A549 (cell line): ENCODE results near the gene KLHL22.

ENCODE experiments used
- CHD4 ChIP-seq: fragments of 200-600 bp; sonication (generic); IDR thresholded peaks from 2 replicates; pipeline ENCODE4 v1.6.1; 2016; ENCODE audit warnings: antibody characterized with exemption, mild to moderate bottlenecking, borderline replicate concordance
- CTCF ChIP-seq: fragments of >200 bp; sonication (Bioruptor Twin); formaldehyde crosslinking; IDR thresholded peaks from 3 replicates; pipeline ENCODE4 v1.5.1; 2016
- EP300 ChIP-seq, 2 experiments: fragments of >200 bp; sonication (Bioruptor Twin); formaldehyde crosslinking; IDR thresholded peaks; 2 replicates in 1 of 2; 3 replicates in 1 of 2; pipeline ENCODE4 v1.6.1; 2016 to 2017
- ESRRA ChIP-seq: fragments of 150-350 bp; IDR thresholded peaks from 2 replicates; pipeline ENCODE4 v1.6.1; 2014; ENCODE audit warnings: mild to moderate bottlenecking, low read length, borderline replicate concordance
- HDAC2 ChIP-seq: fragments of 200-600 bp; sonication (generic); IDR thresholded peaks from 2 replicates; pipeline ENCODE4 v1.6.1; 2016
- JUN ChIP-seq, 2 experiments: fragments of >200 bp; sonication (Bioruptor Twin); formaldehyde crosslinking; IDR thresholded peaks; 2 replicates in 1 of 2; 3 replicates in 1 of 2; pipeline ENCODE4 v1.6.1; 2016 to 2017
- MAFK ChIP-seq: fragments of 450-650 bp; IDR thresholded peaks from 2 replicates; pipeline ENCODE4 v1.6.1; 2014; ENCODE audit not compliant: partially characterized antibody
- MAX ChIP-seq: IDR thresholded peaks from 2 replicates; pipeline ENCODE4 v1.6.1; 2012
- POLR2A ChIP-seq: IDR thresholded peaks from 2 replicates; pipeline ENCODE4 v1.6.1; 2012; ENCODE audit warnings: mild to moderate bottlenecking, low read length
- RAD21 ChIP-seq, 2 experiments: fragments of >200 bp in 1 of 2; sonication (Bioruptor Twin) in 1 of 2; formaldehyde crosslinking in 1 of 2; IDR thresholded peaks in 1 of 2; conservative IDR thresholded peaks in 1 of 2; 2 replicates in 1 of 2; 3 replicates in 1 of 2; pipeline ENCODE4 v1.6.1; 2012 to 2018; ENCODE audit warnings: inconsistent platforms in 1 of 2
- TP53 ChIP-seq: fragments of 250-450 bp; sonication (Bioruptor Pico); IDR thresholded peaks from 2 replicates; pipeline ENCODE4 v1.5.0; 2021; ENCODE audit warnings: mild to moderate bottlenecking, moderate library complexity
- USF2 ChIP-seq: fragments of 450-650 bp; IDR thresholded peaks from 2 replicates; pipeline ENCODE4 v1.6.1; 2014; ENCODE audit warnings: antibody characterized with exemption

- TF ChIP-seq MAFK (no peak), HDAC2 (no peak), ESRRA (no peak), MAX (no peak), TP53 (CRISPR knock-in tag) (no peak), POLR2A (no peak), CTCF (no peak), JUN (IDR thresholded peaks at IDR 0.05) (no peak), CHD4 (no peak), USF2 (no peak), RAD21 (conservative IDR thresholded peaks at IDR 0.05 in 1 of 2, IDR thresholded peaks at IDR 0.05 in 1 of 2) (no peak), EP300 (IDR thresholded peaks at IDR 0.05) (no peak)
Measured at GRCh38 chr22:20429254-20430100, 66.1 kb downstream of the KLHL22 start.
